ENCODE results near the gene POLE4.

DNA sequence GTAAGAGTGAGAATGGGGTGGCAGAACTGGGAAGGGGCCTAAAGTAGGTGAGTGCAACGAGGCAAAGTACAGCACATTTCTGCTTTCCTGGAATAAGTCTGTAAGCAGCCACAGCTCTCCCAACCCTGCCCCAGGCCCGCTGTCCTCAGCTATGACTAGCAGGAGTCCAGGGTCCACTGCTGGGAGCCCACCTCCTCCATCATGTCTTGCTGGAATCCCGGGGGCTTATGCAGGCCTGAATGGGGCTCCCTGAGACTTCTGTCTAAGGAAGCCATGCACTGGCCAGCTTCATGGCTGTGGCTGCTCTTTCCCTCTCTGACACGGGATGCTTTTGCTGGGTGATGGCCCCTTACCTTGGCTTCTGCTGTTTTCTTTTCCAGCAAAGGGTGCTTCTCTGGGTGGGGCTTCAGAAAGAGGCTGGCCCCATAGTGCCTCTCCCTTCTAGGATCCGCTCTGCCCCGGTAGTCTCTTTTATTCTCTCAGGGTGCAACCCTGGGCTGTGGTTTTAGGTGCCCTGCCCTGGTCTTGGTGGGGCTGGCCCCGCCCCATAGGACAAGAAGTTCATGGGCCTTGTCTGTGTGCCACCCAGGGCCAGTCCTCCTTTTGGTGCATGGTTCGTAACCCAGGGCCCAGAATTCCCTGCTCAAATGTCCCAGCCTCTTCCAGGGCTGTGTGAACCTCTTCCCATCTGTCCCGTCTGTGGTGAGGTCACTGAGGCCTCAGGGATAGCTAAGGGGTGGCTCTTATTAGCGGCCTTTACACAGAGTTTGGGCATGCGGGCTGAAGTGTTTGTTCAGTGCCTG, 33.8 kb upstream of the POLE4 start:
- TF ChIP-seq CTCF (IDR thresholded peaks at IDR 0.05) (no peak), POLR2A (IDR thresholded peaks at IDR 0.05; ENCODE audit: low read depth) (no peak), POLR2AphosphoS5 (IDR thresholded peaks at IDR 0.05) (no peak)
